Tongue (tissue), 2 donors: ENCODE measurements around the gene STPG3. TPM values are rescaled to one million over a fixed set of nuclear protein-coding genes. Genes with fewer than 3 reads are reported as not detected.
A peak's percentile ranks its signal among the peaks of the same experiment; 100 is the strongest.
"Not testable (repeated sequence)": the region's sequence is repeated elsewhere in the genome, so short reads cannot be mapped to it uniquely, and the experiment has no call there.

Experiments
- DNase-seq: peaks from one replicate; pipeline ENCODE4 v3.0.0-alpha.2; 2015
- total RNA-seq: library from RNA; depleted of rRNA; stranded (reverse); fragments of >200 nt; gene quantifications from one replicate; pipeline ENCODE4 v1.2.3, GENCODE V29; 2014

STPG3 gene
- total RNA-seq, 1 donor from 2014 or later, result not detected

DNA sequence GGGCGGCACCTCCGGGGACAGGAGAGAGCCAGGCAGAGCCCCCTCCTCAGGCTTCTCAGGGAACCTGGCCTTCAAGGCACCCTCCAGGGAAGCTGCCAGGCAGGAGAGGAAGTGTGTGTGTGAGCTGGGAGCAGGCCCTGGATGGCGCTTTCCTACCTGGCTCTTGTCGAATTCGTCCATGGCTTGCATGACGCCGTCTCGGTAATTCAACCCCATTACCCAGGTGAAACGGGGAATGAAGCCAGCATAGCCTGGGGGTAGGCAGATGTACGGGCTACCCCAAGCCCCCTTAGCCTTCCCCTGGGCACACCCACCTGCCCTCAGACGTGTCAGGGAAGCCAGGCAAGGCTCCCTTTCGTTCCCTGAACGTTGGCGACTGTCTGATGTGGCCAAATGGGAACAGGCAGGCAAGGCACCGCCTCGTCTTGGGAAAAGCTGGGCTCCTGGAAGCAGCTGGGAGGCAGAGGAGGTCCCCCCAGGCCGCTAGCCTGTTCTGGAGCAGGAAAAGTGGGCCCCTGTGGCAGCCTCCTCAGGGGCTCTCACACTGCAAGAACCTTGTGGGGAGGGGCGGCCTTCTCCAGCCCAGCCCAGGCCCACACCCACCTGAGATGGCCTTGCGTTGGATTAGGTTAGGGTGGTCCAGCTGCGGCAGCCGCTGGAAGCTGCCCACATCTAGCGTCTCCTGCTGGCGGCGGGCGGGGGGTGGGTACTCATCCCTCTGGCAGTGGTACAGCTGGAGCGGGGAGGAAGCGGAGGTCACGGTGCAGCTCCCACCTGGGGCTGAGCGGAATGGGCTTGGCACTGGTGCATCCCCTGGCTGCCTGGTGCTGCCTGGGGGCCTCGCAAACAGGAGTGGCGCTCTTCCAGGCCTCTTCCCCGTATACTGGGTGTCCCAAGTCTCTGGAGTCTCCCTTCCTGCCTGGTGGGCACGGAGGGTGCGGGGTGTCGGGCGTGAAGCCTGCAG lies 6.3 kb upstream of the STPG3 start:
- no peak for DNase-seq

DNA sequence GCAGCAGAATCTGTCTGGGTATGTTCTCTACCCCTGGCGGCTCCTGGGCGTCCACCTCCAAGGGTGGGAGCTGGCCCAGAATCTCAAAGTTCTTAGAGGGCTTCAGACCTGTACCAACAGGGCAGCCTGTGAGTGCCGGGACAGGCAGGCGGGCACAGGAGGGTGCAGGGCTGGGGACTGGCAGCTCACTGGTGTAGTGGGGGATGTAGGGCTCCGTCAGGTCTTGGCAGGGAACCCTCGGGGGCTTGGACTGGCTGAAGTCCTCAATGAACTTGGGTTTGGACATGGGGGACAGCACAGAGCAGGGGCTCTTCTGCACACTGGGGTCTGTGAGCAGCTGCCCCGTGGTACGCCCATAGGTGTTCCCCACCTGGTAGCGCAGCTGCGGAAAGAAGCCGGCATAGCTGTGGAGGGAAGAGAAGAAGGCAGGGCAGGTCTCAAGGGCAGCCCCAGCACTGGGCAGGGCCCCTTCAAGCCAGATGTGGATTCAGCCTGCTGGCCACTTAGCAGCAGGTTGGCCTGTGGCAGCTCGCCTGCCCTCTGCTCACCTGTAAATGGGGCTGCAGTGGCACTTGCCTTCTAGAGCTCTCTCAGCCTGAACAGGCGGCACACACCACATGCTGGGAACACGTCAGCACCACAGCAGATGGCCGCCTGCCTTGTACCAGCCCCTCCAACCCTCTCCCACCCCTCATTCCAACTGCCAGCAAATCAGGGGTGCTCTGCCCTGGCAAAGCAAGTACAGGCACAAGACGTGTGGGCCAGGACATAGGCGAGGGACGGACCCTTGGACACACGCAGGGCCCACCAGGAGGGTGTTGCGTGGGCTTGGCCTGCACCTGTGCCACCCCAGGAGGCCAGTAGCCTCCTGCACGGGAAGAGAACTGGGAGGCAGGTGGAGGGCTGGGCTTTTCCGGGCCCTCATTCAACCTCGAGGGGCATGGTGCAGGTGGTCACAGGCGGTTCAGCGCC lies 5.3 kb upstream of the STPG3 start:
- no peak for DNase-seq

DNA sequence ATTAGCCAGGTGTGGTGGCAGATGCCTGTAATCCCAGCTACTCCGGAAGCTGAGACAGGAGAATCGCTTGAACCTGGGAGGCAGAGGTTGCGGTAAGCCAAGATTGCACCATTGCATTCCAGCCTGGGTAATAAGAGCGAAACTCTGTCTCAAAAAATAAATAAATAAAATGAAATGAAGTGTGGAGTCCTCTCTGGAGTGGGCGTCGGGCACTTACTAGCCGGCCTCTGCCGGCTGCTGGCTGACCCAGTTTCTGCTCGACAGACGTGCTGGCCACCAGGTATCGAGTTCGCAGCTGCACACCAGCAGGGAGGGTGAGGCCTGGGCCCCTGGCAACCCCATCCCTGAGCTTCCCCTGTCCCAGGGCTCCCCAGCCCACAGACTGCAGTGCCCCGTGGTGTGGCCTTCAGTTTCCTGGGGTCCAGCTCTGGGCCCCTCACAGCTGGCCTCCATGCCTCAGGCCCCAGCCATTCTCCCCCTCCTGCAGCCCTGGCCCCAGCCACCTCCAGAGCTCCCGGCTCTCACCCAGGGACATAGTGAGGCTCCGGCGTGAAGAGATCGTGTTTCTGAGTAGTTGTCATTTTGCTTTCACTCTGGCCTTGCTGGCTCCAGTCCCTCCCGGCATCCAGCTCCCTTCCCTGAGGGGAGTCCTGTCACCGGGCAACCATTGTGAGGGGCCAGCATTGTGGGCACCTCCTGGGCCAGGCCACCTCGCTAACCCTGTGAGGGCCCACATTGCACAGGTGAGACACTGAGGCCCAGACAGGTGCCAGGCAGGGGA lies 3.8 kb upstream of the STPG3 start:
- no peak for DNase-seq

GRCh38 chr9:137247916-137248175 lies 3.2 kb upstream of the STPG3 start:
- DNase-seq, result no peak

DNA sequence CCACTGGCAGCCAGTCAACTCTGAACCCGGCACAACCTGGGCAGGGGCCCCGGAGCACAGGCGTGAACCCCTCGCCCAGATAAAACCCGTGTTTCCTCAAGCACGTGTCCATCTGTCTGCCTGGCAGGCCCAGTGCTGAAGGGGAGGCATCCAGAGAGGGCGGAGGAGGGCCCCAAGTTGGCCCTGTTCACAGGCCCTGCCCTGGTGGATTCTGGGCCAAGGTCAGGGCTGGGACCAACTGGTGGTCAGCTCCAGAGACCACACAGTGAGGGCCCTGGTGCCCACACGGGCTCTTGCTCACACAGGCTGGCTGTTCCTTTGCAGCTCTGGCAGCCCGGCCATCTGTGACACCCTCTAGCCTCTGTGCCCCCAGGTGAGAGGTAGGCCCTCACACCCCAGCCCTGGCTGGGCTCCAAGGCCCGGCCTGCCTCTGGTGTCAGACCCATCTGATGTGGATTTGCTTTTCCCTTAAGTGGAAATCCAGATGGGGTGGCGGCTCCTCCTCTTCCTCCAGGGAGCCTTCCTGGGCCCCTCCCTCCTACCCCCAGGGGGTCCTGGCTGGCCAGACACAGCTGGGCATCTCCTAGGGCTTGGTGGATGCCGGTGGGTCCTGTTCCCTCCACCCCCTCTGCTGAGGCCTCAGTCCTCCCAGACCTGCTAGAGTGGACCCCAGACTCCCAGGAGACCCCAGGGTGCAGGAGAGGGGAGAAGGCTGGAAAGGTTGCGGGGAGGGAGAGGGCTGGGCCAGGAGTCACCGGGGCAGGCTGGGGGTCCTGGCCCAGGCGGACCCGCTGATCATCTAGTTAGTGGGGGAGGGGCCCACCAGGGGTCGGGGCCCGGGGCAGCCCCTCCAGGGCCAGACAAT lies 525 bp upstream of the STPG3 start:
- no peak for DNase-seq

- no peak for DNase-seq
Measured at GRCh38 chr9:137251490-137252268, 593 bp downstream of the STPG3 start.

- DNase-seq, result no peak
Measured at GRCh38 chr9:137252555-137253506, 1.7 kb downstream of the STPG3 start.

DNA sequence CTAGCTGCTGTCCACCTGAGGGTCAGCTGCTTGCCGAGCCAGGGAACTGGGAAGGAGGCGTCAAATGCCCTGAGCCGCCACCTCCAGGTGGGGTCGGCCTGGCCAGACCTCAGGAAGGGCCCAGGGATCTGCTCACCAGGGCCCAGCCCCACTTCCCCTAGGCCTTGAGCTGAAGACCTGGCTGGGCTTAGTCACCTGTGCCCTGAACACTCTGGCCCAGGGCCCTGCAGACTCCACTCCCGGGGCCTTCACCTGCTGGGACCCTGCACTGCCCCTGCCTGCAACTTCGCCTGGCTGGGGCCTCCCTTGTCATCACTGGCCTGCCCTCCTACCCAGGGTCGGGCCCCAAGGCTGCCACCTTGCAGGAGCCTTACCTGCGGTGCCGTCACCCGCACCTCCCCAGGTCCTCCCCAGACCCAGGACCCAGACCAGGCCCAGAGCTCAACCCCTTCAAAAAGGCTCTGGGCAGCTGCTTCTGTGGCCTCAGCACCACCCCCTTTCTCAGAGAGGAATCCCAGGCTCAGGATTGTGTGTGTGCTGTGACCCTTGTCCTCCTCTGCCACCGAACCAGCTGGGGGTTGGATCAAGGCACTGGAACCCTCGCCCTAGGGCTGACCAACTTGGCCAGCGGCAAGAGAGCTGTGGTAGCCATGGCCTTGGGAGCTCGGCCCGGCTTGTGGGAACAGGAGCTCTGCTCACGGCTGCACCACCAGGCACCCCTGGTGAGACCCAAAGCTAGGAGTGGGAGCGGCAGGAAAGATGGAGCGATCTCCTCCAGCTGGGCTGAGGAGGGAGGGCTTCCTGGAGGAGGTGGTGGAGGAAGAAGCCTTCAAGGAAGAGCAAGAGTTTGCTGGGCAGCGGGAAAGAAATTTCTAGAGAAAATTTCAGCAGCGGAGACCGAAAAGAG lies 2.9 kb downstream of the STPG3 start:
- no peak for DNase-seq

- DNase-seq, result peak; percentile 96
Measured at GRCh38 chr9:137254624-137255447, 3.8 kb downstream of the STPG3 start, which contains the start of gene NELFB. Gene NELFB, plus strand, starts transcription at chr9:137255327.

DNA sequence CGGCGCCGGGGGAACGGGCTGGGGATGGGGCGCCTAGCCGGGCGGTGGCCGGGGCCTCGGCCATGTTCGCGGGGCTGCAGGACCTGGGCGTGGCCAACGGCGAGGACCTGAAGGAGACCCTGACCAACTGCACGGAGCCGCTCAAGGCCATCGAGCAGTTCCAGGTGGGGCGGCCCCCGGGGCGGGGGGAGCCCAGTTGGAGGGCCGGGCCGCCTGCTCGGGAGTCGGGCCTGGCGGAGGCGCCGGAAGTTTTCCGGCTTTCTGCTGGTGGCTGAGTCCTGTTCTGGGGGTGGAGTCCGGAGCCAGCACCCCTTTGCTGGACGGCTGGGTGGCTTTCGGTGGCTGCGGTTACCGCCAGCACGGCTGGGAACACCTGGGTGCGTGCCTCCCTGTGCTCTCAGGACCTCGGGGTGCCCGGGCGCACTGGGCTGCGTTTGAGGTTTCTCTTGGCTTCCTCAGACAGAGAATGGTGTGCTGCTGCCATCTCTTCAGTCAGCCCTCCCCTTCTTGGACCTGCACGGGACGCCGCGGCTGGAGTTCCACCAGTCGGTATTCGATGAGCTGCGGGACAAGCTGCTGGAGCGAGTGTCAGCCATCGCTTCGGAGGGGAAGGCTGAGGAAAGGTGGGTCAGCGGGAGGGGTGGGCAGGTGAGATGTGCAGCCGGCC lies 4.5 kb downstream of the STPG3 start:
- DNase-seq, result no peak

- no peak for DNase-seq
Measured at GRCh38 chr9:137256362-137256761, 5.3 kb downstream of the STPG3 start.

DNA sequence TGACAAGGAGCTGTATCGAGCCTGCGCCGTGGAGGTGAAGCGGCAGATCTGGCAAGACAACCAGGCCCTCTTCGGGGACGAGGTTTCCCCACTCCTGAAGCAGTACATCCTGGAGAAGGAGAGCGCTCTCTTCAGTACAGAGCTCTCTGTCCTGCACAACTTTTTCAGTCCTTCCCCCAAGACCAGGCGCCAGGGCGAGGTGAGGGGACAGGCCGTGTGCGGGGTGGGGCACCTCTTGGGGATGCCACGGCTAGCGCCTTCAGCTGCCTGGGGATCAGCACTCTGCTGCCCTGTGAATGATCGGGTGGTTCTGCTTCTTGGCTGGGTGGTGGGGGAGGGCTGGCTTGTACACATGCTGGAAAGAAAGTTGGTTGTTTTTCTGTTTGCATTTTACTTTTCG lies 5.8 kb downstream of the STPG3 start:
- no peak for DNase-seq

DNA sequence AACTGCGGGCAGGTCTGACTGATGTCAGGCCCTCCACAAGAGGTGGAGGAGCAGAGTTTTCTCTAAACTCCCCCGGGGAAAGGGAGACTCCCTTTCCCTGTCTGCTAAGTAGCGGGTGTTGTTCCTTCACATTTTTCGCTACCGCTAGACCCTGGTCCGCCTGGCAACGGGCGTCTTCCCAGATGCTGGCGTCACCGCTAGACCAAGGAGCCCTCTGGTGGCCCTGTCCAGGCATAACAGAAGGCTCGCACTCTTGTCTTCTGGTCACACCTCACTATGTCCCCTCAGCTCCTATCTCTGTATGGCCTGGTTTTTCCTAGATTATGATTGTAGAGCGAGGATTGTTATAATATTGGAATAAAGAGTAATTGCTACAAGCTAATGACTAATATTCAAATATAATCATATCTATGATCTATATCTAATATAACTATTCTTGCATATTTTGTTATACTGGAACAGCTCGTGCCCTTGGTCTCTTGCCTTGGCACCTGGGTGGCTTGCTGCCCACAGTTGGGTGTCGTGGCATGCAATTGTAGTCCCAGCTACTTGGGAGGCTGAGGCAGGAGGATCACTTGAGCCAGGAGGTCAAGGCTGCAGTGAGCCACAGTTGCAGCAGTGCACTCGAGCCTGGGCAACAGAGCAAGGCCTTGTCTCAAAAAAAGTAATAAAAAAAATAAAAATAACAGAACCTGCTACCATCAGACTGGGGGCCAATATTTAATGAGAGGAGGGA lies 11.3 kb downstream of the STPG3 start:
- DNase-seq, result not testable (repeated sequence)

GRCh38 chr9:137262909-137263285 lies 11.8 kb downstream of the STPG3 start:
- no peak for DNase-seq

DNA sequence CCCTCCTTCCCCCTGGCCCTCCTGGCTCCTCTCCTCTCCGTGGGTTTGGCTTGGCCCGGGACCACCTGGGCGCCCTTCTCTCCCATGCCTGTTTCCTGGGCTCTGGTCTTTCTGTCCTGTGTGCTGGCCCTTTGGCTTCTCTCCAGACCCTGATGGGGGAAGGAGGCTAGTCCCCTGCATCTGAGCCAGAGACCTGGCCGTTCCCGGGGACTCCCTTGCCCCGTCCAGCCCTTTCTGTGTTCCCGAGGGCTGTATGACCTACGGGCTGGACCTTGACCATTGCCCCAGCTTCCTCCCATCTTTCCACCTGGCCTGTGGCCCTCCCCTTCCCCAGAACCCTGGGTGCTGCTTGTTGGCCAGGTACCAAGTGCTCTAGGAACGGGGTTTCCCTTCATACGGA lies 12.4 kb downstream of the STPG3 start:
- no peak for DNase-seq

DNA sequence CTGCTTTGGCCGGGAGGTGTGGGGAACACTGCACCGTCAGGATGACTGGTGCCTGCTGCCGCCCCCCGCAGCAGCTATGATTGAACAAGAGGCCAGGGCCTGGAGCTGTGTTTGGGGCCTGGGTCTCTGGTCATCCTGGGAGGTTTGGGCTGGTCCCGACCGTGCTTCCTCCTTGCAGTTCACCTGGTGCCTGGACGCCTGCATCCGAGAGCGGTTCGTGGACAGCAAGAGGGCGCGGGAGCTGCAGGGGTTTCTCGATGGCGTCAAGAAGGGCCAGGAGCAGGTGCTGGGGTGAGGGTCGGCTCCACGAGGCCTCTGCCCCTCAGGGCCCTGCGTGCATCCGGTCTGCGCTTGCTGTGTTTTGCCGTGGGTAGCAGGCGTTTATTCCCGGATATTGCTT lies 13.0 kb downstream of the STPG3 start:
- no peak for DNase-seq
